NCI-H146 treated with DMSO at 0.1 percent for 48 hours (cell line): ENCODE measurements around the gene RPS14.
A peak's percentile ranks its signal among the peaks of the same experiment; 100 is the strongest.
"Not testable (repeated sequence)": the region's sequence is repeated elsewhere in the genome, so short reads cannot be mapped to it uniquely, and the experiment has no call there.

Experiments used
- DNase-seq: peaks from one replicate; lab custom pipeline; 2025; ENCODE audit not compliant: unreplicated experiment; lab: John Stamatoyannopoulos, UW

RPS14 gene

DNA sequence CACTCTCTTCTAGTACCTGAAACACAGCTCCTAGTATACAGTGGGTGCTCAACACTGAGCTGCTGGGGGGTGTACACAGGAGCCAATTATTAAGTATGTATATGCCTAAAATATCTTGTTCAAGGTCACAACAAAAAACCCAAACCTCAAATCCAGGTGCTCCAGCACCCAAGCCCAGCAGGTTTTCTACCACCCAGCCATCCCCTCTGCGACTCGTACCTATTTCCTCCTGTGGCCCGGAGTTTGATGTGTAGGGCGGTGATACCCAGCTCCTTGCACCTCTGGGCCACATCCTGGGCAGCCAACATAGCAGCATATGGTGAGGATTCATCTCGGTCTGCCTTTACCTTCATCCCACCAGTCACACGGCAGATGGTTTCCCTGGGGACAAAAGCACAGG, 3.0 kb downstream of the RPS14 start:
- no peak for DNase-seq

DNA sequence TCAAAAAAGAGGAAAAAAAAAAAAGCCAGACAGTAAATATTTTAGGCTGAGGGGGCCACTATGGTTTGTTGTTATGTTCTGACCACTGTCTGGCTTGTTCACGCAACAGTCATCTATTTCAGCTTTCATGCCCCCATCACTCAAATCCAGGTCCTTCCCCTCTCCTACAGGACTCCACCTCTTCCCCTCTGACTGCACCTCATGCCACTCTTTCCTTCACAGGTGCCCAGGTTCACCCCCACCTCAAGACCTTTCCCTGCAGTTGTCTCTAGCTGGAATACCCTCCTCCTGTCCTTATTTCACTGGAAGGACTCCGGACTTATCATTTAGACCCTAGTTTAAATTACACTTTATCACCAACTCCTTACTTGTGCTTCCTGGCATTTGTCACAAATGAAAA, 3.5 kb downstream of the RPS14 start:
- DNase-seq, result no peak

DNA sequence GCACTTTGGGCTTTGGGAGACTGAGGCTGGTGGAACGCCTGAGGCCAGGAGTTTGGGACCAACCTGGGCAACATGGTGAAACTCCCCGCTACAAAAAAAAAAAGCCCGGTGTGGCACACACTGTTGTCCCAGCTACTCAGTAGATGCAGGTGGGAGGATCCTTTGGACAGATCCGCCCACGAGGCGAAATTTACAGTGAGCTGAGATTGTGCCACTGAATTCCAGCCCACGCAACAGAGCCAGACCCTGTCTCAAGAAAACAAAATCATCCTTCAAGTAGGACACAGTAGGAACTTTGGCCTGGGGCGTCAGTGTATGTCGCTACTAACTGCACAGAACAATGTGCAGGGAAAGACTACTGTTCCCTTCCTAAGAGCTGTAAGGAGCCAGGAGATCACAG, 4.8 kb downstream of the RPS14 start:
- no peak for DNase-seq

DNA sequence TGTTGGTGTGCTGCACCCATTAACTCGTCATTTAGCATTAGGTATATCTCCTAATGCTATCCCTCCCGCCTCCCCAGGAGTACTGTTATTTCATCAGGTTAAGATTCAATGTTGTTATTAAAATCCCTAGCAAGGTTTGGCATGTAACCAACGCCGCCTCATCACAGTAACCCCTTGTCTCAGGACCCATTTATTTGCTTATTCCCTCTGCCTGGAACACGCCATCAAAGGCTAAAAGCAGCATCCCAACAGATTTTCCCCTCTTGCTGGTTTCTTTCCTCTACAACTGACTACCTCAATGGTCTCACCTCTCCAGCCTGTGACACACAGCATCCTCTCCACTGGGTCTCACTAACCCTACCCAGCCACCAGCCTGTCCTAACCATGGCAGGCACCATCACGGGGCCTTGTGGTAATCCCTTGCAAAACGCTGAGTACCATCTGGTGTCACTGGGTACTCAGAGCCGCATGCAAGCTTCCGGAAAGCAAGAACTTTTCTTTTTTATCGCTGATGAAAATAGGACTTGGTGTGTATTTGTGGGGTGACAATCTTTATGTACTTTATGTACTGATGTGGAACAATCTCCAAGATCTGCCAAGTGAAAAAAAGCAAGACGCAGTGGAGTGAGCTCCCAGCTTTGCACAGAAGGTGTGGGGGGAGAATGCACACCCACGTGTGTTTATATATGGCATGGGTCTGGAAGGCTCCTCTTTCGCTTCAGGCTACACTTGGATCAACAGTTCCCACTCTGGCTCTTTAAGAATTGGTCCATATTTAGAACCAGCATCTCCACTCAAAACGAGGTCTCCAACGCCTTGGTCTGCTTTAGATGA, 6.1 kb downstream of the RPS14 start:
- no peak for DNase-seq

DNA sequence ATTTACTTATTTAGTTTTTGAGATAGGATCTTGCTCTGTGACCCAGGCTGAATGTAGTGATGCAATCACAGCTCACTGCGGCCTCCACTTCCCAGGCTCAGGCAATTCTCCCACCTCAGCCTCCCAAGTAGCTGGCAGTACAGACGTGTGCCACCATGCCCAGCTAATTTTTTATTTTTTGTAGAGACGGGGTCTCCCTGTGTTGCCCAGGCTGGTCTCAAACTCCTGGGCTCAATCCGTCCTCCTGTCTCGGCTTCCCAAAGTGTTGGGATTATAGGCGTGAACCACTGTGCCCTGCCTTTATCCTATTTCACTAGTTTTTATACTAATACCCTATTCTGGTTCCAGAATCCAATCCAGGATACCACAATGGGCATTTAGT, 6.8 kb downstream of the RPS14 start:
- DNase-seq, result no peak

DNA sequence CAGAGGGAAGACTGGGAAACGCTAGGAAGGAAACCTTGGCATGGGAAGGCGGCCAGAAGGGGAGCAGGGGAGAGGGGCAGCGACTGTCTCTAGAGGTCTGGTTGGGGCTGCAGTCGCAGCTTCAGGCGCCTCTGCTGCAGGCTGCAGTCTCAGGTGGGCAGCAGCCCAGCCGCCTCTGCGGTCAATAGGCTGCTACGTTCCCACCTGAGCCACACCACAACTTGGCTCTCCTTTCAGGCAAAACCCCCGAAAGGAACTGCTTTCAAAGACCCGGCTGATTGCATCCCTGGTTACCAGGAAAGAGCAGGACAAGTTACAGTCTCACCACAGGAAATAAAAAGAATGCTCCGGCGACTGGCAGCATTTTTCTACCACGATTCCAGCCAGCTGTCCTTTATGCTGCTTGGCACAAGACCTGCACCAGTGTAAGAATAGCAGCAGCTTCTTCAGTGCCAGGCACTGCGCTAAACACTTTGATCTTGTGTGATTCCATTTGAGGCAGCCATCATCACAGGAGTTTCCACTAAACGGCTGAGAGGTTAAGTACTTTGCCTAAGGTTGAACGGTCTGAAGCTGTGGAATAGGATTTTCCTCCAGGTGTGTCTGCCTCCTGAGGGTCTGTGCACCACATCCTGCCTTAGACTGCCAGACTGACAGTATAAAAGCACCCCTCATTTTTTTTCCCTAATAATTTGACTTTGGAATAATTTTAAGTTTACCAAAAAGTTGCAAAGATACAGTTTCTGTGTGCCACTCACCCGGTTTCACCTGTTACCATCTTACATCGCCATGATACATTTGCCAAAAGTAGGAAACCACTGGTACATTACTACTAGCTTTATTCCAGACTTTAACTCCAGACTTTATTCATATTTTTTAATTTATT, 7.5 kb downstream of the RPS14 start:
- no peak for DNase-seq

DNA sequence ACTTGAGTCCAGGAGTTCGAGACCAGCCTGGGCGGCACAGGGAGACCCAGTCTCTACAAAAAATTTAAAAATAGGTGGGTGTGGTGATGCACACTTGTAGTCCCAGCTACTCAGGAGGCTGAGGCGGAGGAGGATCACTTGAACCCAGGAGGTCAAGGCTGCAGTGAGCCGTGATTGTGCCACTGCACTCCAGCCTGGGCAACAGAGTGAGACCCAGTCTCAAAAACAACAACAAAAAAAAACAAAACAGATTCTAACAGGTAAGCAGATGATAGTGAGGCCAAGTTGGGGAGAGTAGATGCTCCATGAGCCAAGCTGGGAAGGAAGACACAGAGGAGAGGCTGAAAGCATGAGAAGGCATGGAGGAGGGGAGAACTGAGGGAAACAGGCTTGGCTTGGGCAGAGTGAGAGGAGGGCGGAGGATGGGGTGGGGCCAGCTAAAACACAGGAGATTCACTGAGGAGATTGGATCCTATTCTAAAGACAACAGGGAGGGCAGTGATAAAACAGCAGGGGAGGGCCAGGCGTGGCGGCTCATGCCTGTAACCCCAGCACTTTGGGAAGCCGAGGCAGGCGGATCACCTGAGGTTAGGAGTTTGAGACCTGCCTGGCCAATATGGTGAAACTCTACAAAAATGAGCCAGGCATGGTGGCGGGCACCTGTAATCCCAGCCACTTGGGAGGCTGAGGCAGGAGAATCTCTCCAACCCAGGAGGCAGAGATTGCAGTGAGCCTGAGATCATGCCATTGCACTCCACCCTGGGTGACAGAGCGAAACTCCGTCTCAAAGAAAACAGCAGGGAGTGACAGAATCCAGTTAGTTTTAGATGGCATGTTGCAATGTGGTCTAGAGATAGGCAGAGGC, 8.4 kb downstream of the RPS14 start:
- DNase-seq, result no peak

DNA sequence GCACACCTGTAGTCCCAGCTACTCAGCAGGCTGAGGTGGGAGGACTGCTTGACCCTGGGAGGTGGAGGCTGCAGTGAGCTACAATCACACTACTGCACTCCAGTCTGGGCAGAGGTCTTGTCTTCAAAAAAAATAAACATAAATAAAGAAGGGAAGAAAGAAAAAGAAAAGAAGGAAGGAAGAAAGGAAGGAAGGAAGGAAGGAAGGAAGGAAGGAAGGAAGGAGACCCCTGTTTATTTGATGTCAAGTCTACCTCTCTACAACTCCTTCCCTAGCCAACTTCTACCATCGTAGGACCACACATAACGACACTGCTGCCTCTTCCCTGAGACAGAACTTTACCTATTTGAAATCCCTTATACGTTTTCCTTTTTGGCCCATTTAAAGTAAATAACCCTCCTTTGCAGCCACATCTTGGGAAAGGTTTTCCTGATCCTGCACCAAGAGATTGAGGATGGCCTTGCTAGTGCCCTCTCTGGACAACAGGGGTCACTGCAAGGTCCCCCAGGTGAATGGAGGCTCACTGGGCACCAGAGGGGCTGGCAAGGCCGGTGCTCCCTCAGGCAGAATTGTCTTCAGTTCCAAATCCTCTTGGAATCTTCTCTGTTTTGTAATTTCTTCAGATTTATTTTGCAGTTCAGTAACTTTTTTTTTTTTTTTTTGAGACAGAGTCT, 10.5 kb downstream of the RPS14 start:
- DNase-seq, result no peak

DNA sequence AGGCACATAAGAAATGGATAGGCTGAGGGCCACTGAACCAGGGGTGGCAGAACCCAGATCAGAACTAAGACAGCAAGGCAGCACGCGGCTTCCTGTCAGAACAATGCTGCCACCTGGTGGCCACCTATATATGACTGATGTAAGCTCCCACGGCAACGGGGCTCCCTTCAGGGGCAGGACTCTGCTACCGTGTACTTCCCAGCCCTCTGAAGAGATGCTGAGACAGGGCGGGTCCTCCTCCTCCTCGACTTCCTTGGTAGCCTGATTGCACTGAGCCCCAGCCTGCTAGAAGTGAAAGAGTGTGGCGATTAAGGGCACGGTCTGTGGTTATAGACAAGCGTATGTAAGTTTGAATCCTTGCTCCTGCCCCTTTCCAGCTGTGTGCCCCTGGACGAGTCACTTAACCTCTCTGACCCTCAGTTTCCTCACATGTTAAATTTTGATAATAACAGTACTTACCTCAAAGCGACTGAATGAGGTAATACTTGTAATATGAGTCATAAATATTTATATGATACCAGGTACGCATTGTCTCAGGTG, 13.3 kb downstream of the RPS14 start:
- peak; percentile 40 for DNase-seq

DNA sequence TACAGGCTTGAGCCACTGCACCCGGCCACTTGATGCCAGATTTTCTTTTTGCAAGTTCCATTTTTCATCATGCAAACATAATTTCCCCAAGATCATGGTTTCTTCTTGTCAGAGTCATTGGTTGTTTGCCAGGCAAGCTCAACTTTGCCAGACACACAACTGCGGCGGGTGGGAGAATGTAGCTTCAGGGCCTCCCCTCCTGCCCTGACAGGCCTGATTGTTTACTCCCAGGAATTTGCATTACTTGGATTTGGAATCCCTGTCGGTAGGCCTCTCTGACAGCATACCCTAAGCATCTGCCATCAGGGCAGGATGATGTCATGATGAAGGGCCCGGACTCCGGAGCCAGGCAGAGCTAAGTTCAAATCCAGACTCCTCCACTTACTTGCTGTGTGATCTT, 15.1 kb downstream of the RPS14 start:
- no peak for DNase-seq

DNA sequence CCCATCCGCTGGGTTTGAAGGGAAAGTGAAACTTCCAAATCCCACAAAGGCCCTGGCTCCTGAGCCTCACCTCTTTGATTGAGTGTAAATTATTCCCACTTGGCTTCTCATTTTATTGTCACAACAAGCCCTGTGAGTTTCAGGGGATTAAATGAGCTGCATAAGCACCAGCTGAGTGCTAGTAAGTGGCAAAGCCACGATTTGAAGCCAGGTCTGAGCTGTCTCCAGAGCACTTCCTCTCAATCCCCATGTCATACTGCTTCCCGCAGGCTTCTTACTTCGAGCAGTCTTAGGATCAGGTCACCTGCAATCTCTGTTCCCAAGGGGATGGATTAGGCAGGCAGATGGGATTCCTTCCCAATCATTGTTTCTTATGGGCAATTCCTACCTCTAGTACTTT, 18.0 kb downstream of the RPS14 start:
- DNase-seq, result no peak

DNA sequence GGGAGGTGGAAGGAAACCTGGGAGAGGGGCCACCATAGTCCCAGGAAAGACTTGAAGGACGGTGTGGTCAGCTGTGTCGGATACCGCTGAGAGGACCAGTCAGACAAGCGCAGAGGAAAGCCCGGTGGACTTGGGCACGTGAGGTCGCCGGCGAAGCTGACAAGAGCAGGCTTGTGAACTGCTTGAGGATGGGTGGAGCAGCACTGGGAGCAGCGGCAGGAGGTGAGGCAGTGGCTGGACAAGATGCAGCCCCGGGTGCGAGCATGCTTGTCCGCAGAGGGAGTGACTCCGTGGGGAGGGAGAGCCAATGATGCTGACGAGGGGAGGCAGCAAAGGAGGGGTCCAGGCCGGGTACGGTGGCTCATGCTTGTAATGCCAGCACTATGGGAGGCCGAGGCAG, 18.5 kb downstream of the RPS14 start:
- DNase-seq, result no peak

DNA sequence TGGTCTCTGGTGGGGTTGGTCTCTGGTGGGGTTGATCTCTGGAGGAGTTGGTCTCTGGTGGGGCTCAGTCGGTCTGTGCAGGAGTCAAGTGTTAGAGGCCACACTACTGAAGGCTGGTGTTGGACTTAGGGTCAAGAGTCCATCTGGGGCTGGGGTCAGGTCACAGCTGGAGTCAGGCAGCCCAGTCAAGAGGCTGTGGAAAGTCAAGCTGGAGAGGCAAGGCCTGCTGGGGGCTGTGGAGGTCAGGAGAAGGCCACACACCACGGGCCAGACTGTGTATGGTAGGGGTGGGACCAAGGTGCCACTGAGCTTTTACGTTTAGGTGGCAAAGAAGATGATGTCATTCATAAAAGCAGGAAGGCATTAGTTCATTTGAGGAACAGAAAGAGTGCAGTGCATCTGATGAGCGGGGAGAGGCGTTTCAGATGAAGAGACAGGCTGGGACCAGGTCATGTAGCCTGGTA, 20.1 kb downstream of the RPS14 start:
- no peak for DNase-seq

DNA sequence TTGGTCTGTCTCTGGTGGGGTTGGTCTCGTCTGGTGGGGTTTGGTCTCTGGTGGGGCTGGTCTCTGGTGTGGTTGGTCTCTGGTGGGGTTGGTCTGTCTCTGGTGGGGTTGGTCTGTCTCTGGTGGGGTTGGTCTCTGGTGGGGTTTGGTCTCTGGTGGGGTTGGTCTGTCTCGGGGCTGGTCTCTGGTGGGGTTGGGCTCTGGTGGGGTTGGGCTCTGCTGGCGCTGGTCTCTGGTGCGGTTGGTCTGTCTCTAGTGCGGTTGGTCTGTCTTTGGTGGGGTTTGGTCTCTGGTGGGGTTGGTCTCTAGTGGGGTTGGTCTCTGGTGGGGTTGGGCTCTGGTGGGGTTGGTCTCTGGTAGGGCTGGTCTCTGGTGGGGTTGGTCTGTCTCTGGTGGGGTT, 20.6 kb downstream of the RPS14 start:
- DNase-seq, result no peak

DNA sequence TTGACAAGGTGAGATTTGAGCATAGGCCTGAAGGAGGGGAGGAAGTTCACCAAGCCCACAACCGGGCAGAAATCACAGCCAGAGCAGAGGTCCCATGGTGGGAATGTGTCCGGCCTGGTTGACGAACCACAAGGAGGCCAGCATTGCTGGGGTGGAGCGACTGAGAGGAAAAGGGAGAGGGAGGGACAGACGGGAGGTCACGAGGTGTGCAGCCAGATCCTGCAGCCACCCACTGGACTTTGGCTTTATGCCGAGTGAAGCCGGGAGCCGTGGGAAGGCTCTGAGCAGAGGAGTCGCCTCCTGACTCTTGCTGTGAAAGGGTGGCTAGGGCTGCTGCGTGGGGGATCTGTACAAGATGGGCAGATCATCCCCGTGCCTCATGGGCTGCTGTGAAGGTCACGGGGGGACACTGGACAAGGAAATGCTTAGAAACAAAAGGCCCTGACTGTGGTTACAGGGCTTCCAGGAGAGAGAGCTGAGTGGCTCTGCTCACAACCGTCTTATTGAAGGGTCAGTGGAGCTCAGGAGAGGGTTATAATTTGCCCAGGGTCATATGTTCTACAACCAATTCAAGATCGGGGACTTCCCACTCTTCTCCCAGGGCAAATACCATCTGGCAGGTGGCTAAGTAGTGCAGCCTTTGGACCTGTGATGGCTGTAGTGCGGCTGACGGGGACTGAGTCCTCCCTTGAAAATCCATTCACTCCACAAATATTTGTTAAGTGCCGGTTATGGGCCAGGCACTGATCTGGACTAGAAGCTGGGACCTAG, 21.2 kb downstream of the RPS14 start:
- DNase-seq, result no peak

DNA sequence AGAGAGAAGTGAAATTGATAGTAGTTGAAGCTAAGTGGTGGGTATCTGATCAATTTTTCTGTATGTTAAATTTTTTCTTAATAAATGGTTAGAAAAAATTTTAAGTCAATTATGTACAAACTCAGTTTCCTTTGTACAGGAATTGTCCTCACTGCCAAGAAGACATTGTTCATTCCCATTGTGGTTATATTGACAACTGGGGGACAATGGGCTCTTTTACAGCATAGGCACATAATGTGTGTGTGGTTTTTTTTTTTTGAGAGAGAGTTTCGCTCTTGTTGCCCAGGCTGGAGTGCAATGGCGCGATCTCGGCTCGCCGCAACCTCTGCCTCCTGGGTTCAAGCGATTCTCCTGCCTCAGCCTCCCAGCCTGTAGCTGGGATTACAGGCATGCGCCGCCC, 23.4 kb downstream of the RPS14 start:
- not testable (repeated sequence) for DNase-seq

DNA sequence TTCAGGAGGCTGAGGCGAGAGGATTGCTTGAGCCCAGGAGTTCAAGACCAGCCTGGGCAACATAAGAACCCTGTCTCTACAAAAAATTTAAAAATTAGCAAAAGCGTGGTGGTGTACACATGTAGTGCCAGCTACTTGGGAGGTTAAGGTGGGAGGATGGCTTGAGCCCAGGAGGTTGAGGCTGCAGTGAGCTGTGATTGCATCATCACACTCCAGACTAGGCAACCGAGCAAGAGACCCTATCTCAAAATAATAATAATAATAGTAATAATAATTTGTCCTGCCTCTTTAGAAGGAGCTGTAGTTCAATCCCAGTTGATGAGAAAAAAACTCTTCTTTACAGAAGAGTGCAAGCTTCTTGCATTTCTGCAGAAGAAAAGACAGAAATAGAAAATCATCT, 26.8 kb downstream of the RPS14 start:
- no peak for DNase-seq

DNA sequence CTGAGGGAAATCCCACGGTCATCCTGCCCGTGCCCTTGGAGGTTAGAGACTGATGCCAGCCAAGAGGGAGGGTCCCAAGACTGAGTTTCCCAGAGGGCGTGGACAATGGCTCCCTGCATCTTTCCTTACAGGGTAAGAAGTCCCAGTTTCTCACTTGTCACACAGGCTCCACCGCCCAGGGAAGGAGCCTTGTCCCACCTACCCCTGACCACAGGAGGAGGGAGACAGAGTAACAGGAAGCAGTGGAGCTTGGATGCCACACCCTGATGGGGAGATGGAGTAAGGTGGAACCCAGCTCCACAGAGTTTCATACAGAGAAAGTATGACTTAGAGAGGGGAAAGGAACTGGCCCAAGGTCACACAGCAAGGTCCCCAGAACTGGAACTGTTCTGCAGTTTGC, 27.5 kb downstream of the RPS14 start:
- DNase-seq, result no peak

DNA sequence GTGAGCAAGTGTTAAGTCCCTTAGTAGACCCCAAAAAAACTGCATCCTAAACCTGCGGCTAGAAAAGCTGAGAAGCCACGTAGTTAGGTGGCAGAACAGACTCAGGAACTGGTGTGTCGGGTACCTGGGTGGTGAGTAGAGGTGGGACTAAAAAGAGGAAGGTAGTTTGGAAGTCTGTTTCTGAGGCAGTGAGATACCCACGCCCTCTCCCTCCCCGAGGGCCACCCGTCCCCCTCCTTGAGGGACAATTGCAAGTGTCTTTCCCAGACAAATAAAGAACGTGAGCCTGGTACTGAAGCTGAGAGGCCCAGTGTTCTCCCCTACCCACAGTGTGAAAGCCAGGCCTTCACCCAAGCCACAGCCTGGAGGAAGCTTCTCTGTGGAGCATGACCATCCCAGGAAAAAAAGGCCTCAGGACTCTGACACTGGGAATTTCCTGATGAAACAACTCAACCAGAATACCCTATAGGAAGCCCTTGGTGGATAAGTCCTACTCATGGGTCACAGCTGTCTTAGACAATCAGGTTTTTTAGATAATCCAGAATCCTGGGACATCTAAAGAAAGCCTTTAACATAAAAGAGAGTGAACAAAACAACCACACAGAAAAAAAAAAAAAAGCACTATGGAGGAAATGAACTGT, 29.8 kb downstream of the RPS14 start:
- no peak for DNase-seq
